GM06990 (cell line): ENCODE measurements around the gene ACBD6.

Experiments used
- DNase-seq: peaks from one replicate; pipeline ENCODE4 v3.0.0-alpha.2; 2011; ENCODE audit not compliant: insufficient read length; ENCODE audit errors: extremely low read depth
- H3K27me3 ChIP-seq: replicated peaks from 2 replicates; pipeline ENCODE4 v1.6.0; 2011; ENCODE audit warnings: low read length; ENCODE audit not compliant: control insufficient read depth, insufficient read depth
- H3K36me3 ChIP-seq: 2 replicates; pipeline ENCODE4 v1.5.1; 2011; ENCODE audit warnings: low read length; ENCODE audit not compliant: control insufficient read depth, insufficient read depth
- H3K4me3 ChIP-seq: replicated peaks from 2 replicates; pipeline ENCODE4 v1.5.1; 2011; ENCODE audit warnings: low read depth, mild to moderate bottlenecking, control low read depth, low read length
- TF ChIP-seq, protein P1 (sequence below): IDR thresholded peaks from 2 replicates; pipeline ENCODE4 v1.5.1; 2011; ENCODE audit warnings: low read length, control low read depth, mild to moderate bottlenecking, inconsistent platforms; ENCODE audit not compliant: insufficient read depth, poor library complexity, severe bottlenecking

The ACBD6 gene

DNA sequence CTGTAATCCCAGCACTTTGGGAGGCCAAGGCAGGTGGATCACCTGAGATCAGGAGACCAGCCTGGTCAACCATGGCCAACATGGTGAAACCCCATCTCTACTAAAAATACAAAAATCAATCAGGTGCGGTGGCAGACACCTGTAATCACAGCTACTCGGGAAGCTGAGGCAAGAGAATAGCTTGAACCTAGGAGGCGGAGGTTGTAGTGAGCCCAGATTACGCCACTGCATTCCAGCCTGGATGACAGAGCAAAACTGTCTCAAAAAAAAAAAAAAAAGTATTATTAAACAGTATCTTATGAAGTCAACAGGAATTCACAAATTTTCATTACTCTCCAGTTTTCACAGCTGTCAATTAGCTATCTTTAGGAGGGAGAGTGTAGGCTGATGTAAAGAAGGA lies 3.8 kb downstream of the ACBD6 start:
- TF ChIP-seq, protein P1, sequence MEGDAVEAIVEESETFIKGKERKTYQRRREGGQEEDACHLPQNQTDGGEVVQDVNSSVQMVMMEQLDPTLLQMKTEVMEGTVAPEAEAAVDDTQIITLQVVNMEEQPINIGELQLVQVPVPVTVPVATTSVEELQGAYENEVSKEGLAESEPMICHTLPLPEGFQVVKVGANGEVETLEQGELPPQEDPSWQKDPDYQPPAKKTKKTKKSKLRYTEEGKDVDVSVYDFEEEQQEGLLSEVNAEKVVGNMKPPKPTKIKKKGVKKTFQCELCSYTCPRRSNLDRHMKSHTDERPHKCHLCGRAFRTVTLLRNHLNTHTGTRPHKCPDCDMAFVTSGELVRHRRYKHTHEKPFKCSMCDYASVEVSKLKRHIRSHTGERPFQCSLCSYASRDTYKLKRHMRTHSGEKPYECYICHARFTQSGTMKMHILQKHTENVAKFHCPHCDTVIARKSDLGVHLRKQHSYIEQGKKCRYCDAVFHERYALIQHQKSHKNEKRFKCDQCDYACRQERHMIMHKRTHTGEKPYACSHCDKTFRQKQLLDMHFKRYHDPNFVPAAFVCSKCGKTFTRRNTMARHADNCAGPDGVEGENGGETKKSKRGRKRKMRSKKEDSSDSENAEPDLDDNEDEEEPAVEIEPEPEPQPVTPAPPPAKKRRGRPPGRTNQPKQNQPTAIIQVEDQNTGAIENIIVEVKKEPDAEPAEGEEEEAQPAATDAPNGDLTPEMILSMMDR, result no peak
- DNase-seq, result no peak
- H3K36me3 ChIP-seq, result no peaks in the 10 kb centered on the region; the same call in 1 of the 2 replicates
- no peaks in the 10 kb centered on the region for H3K27me3 ChIP-seq
- H3K4me3 ChIP-seq, result no peak overlapping the region

DNA sequence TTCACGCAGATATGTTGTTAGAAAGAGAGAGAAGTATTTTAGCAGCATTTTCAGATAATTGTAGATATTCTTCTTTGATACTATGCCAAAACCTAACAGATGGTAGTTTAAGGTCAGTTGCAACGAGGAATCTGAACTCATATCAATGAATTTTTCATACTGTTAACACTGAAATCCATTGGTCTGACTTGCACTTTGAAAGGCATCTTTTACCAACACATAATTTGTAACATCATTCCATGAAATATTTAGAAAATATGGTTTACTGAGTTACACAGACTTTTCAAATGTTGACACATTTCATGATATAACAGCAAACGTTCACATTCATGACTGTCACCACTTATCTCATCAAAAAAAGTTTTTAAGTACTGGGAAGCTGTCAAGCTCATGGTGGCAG lies 4.6 kb downstream of the ACBD6 start:
- TF ChIP-seq, protein P1, result no peak
- H3K36me3 ChIP-seq, result no peaks in the 10 kb centered on the region; the same call in 1 of the 2 replicates

DNA sequence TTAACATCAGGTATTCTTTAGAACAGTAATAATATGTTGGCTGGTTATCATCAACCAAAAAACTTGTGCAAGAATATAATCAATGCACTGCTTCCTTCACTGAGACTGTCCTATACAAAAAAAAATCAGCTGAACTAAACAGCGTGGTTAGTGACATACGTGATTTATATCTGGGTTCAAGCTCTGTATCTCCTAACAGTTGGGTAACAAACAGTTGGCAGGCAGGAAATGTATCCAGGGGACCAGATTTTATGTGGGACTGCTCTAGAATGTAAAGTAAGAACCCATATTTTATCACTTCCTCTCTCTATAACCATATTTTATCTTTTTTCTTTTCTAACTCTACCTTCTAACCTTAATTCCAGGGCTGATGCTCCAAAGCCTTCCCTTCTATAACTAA lies 8.0 kb downstream of the ACBD6 start:
- H3K4me3 ChIP-seq, result no peak overlapping the region
- no peaks in the 10 kb centered on the region; the same call in none of the 2 replicates for H3K36me3 ChIP-seq
- TF ChIP-seq, protein P1, result no peak
- DNase-seq, result no peak
- no peaks in the 10 kb centered on the region for H3K27me3 ChIP-seq

More for the DNA sequence above, 4.6 kb downstream of the ACBD6 start:
- no peak for DNase-seq
- H3K27me3 ChIP-seq, result no peaks in the 10 kb centered on the region
- no peak overlapping the region for H3K4me3 ChIP-seq

DNA sequence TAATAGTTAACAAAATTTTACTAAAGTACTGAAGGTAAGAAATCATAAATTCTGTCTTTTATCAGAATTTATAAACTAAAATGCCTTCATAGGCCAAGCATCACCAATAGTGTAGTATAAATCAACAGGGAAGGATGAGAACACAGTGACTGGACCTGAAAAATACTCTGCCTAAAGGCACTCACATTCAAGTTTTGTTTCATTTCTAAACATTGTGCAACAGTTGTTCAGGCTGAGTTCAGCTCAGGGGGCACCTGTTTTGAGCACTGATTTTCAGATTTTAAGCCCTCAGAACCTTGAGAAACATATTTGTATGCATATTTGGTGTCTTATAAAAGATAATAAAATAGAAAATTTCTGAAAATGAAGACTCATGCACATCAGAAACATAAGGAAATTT lies 12.4 kb downstream of the ACBD6 start:
- Histone ChIP-seq H3K27me3 (no peaks in the 10 kb centered on the region), H3K36me3 (peaks cover 1% of the 10 kb centered on the region), H3K4me3 (no peak overlapping the region)
- DNase-seq, result no peak
- TF ChIP-seq, protein P1, result no peak

DNA sequence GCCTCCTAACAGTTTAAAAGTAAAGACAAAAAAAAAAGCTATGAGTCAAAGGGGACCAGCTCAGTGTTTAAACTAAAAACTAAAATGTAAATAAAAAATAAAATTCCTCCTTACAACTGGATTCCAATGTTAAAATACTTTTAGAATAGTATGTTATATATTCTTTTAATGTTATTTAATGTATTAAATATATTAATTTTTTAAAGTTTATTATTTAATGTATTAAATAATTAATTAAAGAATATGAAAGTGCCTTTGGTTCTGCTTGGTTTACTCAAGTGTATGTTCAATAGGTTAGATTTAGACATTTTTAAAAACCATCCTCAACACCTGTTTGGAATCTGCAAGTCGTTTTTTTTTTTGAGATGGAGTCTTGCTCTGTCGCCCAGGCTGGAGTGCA lies 13.1 kb downstream of the ACBD6 start:
- TF ChIP-seq, protein P1, result no peak
- no peaks in the 10 kb centered on the region for H3K27me3 ChIP-seq
- H3K4me3 ChIP-seq, result no peak overlapping the region
- peaks cover 1% of the 10 kb centered on the region for H3K36me3 ChIP-seq
- DNase-seq, result no peak

DNA sequence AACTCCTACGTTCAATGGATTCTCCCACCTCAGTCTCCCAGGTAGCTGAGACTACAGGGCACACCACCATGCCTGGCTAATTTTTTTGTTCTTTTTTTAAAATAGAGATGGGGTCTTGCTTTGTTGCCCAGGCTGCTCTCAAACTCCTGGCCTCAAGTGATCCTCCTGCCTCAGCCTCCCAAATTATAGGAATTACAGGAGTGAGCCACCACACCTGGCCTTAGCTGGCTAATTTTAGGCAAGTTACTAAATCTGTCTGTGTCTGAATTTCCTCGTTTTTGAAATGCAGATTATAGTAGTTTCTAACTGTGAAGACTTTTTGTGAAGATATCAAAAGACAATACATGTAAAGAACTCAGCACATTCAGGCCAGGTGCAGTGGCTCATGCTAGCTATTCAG lies 13.7 kb downstream of the ACBD6 start:
- Histone ChIP-seq H3K4me3 (no peak overlapping the region), H3K27me3 (no peaks in the 10 kb centered on the region), H3K36me3 (peaks cover 1% of the 10 kb centered on the region)
- DNase-seq, result no peak
- TF ChIP-seq, protein P1, result no peak
